Tibial nerve (tissue), 3 donors: ENCODE measurements around the gene ZNF331.

Experiments
- CTCF ChIP-seq, 5 experiments: fragments of 200-600 bp in 3 of 5; fragments of 450-650 bp in 2 of 5; sonication (generic) in 3 of 5; IDR thresholded peaks; one replicate each; pipeline ENCODE4 v1.5.1; 2016 to 2019; ENCODE audit warnings: antibody characterized with exemption in 5 of 5, mild to moderate bottlenecking in 3 of 5, moderate library complexity in 2 of 5
- POLR2A ChIP-seq, 2 donors: fragments of 450-650 bp; IDR thresholded peaks; one replicate each; pipeline ENCODE4 v1.6.1; 2017; ENCODE audit warnings: antibody characterized with exemption in 2 of 2, mild to moderate bottlenecking in 2 of 2, moderate library complexity in 2 of 2

DNA sequence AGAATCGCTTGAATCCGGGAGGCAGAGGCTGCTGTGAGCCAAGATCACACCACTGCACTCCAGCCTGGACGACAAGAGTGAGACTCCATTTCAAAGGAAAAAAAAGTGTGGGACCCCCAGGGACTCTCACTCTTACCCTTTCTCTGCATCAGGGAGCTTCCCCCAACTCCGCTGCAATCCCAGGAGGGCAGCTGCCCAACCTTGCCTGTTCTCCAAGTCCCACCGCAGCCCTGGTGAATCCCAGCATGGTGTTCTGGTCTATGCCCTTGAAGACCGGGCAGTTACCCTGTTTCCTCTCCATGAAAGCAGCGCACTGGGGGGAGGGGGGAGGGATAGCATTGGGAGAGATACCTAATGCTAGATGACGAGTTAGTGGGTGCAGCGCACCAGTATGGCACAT is 58.1 kb downstream of the ZNF331 start:
- no peak for TF ChIP-seq POLR2A (IDR thresholded peaks at IDR 0.05)
- TF ChIP-seq CTCF (IDR thresholded peaks at IDR 0.05) = no peak
